GM12892 (cell line): Measurements from ENCODE around the gene APOC1.

Experiments
- POLR2A ChIP-seq: IDR thresholded peaks from 2 replicates; pipeline ENCODE4 v1.6.1; 2011; ENCODE audit warnings: low read depth, low read length, control low read depth
- POLR2AphosphoS5 ChIP-seq: IDR thresholded peaks from 2 replicates; pipeline ENCODE4 v1.6.1; 2011; ENCODE audit warnings: low read depth, low read length, control low read depth
- TAF1 ChIP-seq: IDR thresholded peaks from 2 replicates; pipeline ENCODE4 v1.6.1; 2011; ENCODE audit warnings: low read depth, mild to moderate bottlenecking, control low read depth, low read length, borderline replicate concordance

DNA sequence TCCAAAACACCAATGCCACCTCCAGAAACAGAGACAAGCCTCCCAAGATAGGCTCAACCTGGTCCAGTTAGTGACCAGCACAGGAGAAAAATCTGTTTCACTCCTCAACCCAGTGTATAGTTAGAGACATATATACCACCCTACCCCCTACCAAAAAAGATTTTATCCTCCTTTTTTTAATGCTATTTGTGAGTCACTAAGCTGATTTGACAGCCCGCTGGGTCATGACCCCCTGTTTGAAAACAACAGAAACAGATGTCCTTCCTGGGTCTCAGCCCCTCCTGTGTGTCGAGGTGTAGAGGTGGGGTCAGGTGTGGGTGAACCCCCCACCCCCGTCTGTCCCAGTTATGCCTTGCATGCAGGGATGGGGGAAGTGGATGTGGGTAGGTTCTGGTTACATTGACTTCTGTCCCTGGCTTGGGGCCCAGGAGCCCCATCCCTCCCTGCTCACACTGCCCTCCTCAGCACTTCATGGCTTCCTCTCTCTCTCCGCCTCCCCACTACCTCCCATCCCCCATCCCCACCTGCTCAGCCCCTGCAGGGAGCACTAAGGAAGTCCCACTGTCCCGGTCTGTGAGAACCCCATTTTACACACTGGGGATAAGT is 37.4 kb upstream of the APOC1 start:
- TF ChIP-seq POLR2A, result no peak
- TF ChIP-seq TAF1, result no peak
- no peak for TF ChIP-seq POLR2AphosphoS5
